ENCODE results near the gene LRPPRC. TPM values are rescaled to one million over a fixed set of nuclear protein-coding genes. Genes with fewer than 3 reads are reported as not detected.
"Not testable (repeated sequence)": the region's sequence is repeated elsewhere in the genome, so short reads cannot be mapped to it uniquely, and the experiment has no call there.

LRPPRC gene
- total and polyA plus RNA-seq, 2 experiments from 2014 or later: 27.4 to 87.3 TPM

DNA sequence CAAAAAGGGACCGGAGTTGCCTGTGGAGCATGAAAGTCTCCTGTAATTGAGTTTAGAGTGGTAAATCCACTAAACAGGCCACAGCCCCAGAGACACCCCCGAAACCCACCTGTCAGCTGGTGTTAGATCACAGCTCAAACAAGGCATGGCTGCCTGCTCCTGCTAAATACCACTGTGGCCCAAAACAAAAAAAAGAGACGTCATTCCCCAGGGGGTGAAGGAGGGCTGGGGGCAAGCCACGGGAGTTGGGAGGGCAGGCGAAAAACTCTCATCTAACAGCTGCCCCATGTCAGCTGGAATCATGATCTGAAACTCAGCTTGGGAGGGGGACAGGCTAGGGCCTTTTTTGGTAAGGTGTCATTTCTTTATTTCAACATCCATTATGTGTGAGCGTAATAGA lies 42.5 kb upstream of the LRPPRC start:
- peaks cover 6% of the 10 kb centered on the region for H3K27me3 ChIP-seq

GRCh38 chr2:44037221-44037620 lies 41.4 kb upstream of the LRPPRC start:
- Histone ChIP-seq H3K9me2 (replicated peaks; ENCODE audit: insufficient read depth) (no peaks in the 10 kb centered on the region), H3K4me1 (ENCODE audit: insufficient read depth) (no peaks in the 10 kb centered on the region), H3K27me3 (peaks cover 6% of the 10 kb centered on the region), H3K27ac (no peak overlapping the region), H3K4me2 (no peak overlapping the region), H3K36me3 (replicated peaks; ENCODE audit: insufficient read depth, low read depth) (no peaks in the 10 kb centered on the region), H4K20me1 (ENCODE audit: insufficient read depth, poor library complexity, severe bottlenecking) (no peaks in the 10 kb centered on the region), H3K79me2 (no peaks in the 10 kb centered on the region), H3K4me3 (no peak overlapping the region), H3K9me3 (ENCODE audit: low read depth) (no peaks in the 10 kb centered on the region), H2AFZ (no peak overlapping the region)
- TF ChIP-seq EZH2phosphoT487 (IDR thresholded peaks at IDR 0.05; ENCODE audit: low read depth, severe bottlenecking, unreplicated experiment): no peak
- TF ChIP-seq EZH2 (IDR thresholded peaks at IDR 0.05; ENCODE audit: borderline replicate concordance): no peak
- TF ChIP-seq, protein P1, sequence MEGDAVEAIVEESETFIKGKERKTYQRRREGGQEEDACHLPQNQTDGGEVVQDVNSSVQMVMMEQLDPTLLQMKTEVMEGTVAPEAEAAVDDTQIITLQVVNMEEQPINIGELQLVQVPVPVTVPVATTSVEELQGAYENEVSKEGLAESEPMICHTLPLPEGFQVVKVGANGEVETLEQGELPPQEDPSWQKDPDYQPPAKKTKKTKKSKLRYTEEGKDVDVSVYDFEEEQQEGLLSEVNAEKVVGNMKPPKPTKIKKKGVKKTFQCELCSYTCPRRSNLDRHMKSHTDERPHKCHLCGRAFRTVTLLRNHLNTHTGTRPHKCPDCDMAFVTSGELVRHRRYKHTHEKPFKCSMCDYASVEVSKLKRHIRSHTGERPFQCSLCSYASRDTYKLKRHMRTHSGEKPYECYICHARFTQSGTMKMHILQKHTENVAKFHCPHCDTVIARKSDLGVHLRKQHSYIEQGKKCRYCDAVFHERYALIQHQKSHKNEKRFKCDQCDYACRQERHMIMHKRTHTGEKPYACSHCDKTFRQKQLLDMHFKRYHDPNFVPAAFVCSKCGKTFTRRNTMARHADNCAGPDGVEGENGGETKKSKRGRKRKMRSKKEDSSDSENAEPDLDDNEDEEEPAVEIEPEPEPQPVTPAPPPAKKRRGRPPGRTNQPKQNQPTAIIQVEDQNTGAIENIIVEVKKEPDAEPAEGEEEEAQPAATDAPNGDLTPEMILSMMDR (IDR thresholded peaks at IDR 0.05; ENCODE audit: poor library complexity): no peak
- DNase-seq (ENCODE audit: low spot score): no peak
- WGBS (ENCODE audit: low lambda C conversion rate, missing lambda C conversion rate): 31% methylated on average over 2 of the region's 2 CpGs

More for the DNA sequence above, 42.5 kb upstream of the LRPPRC start:
- no peak overlapping the region for H2AFZ ChIP-seq
- no peak for DNase-seq (ENCODE audit: low spot score)
- no peak overlapping the region for H3K27ac ChIP-seq
- H4K20me1 ChIP-seq (ENCODE audit: insufficient read depth, poor library complexity, severe bottlenecking): no peaks in the 10 kb centered on the region
- no peaks in the 10 kb centered on the region for H3K36me3 ChIP-seq (replicated peaks; ENCODE audit: insufficient read depth, low read depth)
- H3K9me3 ChIP-seq (ENCODE audit: low read depth): no peaks in the 10 kb centered on the region
- no peak for TF ChIP-seq EZH2 (IDR thresholded peaks at IDR 0.05; ENCODE audit: borderline replicate concordance)
- TF ChIP-seq EZH2phosphoT487 (IDR thresholded peaks at IDR 0.05; ENCODE audit: low read depth, severe bottlenecking, unreplicated experiment): no peak
- TF ChIP-seq, protein P1 (IDR thresholded peaks at IDR 0.05; ENCODE audit: poor library complexity): no peak
- 64% methylated on average over 6 of the region's 6 CpGs for WGBS (ENCODE audit: low lambda C conversion rate, missing lambda C conversion rate)
- H3K4me1 ChIP-seq (ENCODE audit: insufficient read depth): no peaks in the 10 kb centered on the region
- no peak overlapping the region for H3K4me2 ChIP-seq
- H3K79me2 ChIP-seq: no peaks in the 10 kb centered on the region
- H3K9me2 ChIP-seq (replicated peaks; ENCODE audit: insufficient read depth): no peaks in the 10 kb centered on the region
- H3K4me3 ChIP-seq: no peak overlapping the region

DNA sequence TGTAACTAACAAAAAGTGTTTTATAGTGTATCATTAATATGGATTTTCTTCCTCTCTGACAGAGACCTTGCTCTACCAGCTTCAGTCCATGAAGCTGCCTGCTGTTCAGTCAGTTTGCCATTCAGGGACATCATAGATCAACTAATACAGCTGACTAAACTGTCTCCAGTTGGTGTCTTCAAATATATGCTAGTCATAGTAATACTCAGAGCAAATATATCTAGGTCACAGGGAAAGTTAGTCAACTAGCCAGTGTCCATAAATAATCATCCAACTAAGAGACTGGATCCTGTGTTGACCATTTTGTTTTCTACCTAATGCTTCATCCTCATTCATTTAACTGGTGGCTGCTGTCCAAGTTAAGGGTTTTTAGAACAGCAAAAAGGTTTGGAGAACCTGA lies 38.2 kb upstream of the LRPPRC start:
- H3K4me3 ChIP-seq: no peak overlapping the region
- no peaks in the 10 kb centered on the region for H3K4me1 ChIP-seq (ENCODE audit: insufficient read depth)
- H4K20me1 ChIP-seq (ENCODE audit: insufficient read depth, poor library complexity, severe bottlenecking): no peaks in the 10 kb centered on the region
- H3K27me3 ChIP-seq: peaks cover 6% of the 10 kb centered on the region
- no peak overlapping the region for H3K27ac ChIP-seq
- no peak overlapping the region for H3K4me2 ChIP-seq
- H3K9me2 ChIP-seq (replicated peaks; ENCODE audit: insufficient read depth): no peaks in the 10 kb centered on the region
- H3K79me2 ChIP-seq: no peaks in the 10 kb centered on the region
- H2AFZ ChIP-seq: no peak overlapping the region
- no peaks in the 10 kb centered on the region for H3K9me3 ChIP-seq (ENCODE audit: low read depth)
- H3K36me3 ChIP-seq (replicated peaks; ENCODE audit: insufficient read depth, low read depth): no peaks in the 10 kb centered on the region
- no peak for DNase-seq (ENCODE audit: low spot score)
- TF ChIP-seq EZH2 (IDR thresholded peaks at IDR 0.05; ENCODE audit: borderline replicate concordance) (no peak), EZH2phosphoT487 (IDR thresholded peaks at IDR 0.05; ENCODE audit: low read depth, severe bottlenecking, unreplicated experiment) (no peak)
- TF ChIP-seq, protein P1 (IDR thresholded peaks at IDR 0.05; ENCODE audit: poor library complexity): no peak

DNA sequence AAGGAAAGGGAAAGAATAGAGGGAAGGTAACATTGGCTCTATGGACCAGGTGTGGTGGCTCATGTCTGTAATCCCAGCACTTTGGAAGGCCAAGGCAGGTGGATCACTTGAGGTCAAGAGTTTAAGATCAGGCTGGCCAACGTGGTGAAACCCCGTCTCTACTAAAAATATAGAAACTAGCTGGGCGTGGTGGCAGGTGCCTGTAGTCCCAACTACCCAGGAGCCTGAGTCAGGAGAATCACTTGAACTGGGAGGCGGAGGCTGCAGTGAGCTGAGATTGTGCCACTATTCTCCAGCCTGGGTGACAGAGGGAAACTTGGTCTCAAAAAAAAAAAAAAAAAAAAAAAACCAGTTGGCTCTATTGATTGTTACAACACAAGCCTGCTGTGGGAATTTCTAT lies 31.3 kb upstream of the LRPPRC start:
- not testable (repeated sequence) for H3K27ac ChIP-seq; DNase-seq (ENCODE audit: low spot score)

More for the DNA sequence above, 31.3 kb upstream of the LRPPRC start:
- not testable (repeated sequence) for H3K9me3 ChIP-seq (ENCODE audit: low read depth); H2AFZ ChIP-seq; H3K9me2 ChIP-seq (replicated peaks; ENCODE audit: insufficient read depth); H3K27me3 ChIP-seq; H4K20me1 ChIP-seq (ENCODE audit: insufficient read depth, poor library complexity, severe bottlenecking); H3K36me3 ChIP-seq (replicated peaks; ENCODE audit: insufficient read depth, low read depth); H3K4me1 ChIP-seq (ENCODE audit: insufficient read depth); H3K4me3 ChIP-seq; H3K4me2 ChIP-seq; H3K79me2 ChIP-seq
- 92% methylated on average over 4 of the region's 4 CpGs for WGBS (ENCODE audit: low lambda C conversion rate, missing lambda C conversion rate)
